OCI-LY3 (cell line): ENCODE data around the gene KCNAB3.

Source experiments
- EZH2phosphoT487 ChIP-seq: fragments of 200-600 bp; shearing (Covaris generic); IDR thresholded peaks from 2 replicates; pipeline ENCODE4 v1.6.1; 2018; ENCODE audit warnings: antibody characterized with exemption, mixed run types, low read depth
- TF ChIP-seq, protein P1 (sequence below): fragments of 200-600, 300-600 bp; sonication (generic); IDR thresholded peaks from 2 replicates; pipeline ENCODE4 v1.5.1; 2014; ENCODE audit warnings: antibody characterized with exemption, low read length, low read depth

DNA sequence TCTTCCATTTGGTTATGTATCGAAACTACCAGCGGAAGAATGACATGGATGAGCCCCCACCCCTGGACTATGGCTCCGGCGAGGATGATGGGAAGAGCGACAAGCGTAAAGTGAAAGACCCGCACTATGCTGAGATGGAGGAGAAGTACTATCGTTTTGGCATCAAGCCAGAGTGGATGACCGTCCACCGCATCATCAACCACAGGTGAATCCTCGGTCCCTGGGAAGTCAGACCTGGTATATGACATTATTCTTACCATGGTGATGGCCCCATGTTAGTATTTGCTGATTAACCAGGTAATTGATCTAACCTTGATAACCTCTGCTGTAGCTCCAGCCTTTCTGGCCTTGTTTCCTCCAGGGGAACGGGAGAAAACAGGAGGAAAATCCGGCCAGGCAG is 32.6 kb downstream of the KCNAB3 start:
- TF ChIP-seq, protein P1, sequence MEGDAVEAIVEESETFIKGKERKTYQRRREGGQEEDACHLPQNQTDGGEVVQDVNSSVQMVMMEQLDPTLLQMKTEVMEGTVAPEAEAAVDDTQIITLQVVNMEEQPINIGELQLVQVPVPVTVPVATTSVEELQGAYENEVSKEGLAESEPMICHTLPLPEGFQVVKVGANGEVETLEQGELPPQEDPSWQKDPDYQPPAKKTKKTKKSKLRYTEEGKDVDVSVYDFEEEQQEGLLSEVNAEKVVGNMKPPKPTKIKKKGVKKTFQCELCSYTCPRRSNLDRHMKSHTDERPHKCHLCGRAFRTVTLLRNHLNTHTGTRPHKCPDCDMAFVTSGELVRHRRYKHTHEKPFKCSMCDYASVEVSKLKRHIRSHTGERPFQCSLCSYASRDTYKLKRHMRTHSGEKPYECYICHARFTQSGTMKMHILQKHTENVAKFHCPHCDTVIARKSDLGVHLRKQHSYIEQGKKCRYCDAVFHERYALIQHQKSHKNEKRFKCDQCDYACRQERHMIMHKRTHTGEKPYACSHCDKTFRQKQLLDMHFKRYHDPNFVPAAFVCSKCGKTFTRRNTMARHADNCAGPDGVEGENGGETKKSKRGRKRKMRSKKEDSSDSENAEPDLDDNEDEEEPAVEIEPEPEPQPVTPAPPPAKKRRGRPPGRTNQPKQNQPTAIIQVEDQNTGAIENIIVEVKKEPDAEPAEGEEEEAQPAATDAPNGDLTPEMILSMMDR = no peak
- no peak for TF ChIP-seq EZH2phosphoT487
